ENCODE measurements around the gene TMEM273. TPM values are rescaled to one million over a fixed set of nuclear protein-coding genes. Genes with fewer than 3 reads are reported as not detected.
A peak's percentile ranks its signal among the peaks of the same experiment; 100 is the strongest.
"Not testable (repeated sequence)": the region's sequence is repeated elsewhere in the genome, so short reads cannot be mapped to it uniquely, and the experiment has no call there.

TMEM273 gene
- total RNA-seq, 2 donors from 2014 or later = 14.6 to 29.5 TPM

DNA sequence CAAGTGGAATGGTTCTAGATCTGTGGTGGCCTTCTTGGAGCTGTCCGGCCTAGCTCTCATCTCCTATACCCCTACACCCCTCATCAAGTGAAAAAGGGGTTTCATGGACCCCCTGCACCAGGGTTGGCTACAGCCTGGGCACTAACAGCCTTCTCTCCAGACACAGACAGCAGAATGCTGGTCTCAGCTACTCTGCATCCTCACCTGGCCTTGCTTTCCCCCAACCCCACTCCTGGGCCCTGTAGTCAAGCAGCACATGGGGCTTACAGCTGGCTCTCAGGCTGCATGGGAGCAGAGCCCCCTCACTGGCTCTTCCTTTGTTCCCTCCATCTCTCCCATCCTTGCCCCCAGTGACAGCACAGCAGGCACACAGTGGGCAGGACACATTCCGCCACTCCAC is 20.8 kb upstream of the TMEM273 start:
- intact Hi-C loops (cut with DNase I) = no loop called here
- ATAC-seq = no peak
- no peak for DNase-seq

DNA sequence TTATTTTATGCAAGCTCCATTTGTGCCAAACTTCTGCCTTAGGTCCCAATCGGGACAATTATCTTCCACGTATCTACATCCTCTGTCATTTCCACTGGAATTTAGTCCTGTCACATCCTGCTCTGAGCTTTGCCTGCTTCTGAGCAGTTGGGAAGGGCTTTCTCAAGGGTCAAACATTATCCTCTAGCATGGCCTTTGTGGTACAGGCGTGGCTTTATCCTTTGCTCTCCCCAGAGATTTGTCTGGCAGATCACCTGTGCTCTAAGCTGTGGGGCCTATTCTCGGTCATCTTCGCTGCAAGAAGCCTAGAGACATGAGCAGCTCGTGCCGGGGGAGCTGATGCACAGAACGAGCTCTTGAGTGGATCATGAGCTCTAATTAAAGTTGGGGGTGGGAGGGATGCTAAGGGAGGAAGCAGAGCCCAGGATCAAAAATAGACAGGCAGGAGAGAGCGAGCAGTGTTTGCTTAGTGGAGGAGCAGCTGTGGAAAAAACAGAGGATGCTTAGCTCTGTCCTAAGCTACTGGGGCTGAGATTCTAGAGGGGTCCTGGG is 19.8 kb upstream of the TMEM273 start:
- ATAC-seq (no peak), DNase-seq (no peak)
- intact Hi-C loops (cut with DNase I) = no loop called here

DNA sequence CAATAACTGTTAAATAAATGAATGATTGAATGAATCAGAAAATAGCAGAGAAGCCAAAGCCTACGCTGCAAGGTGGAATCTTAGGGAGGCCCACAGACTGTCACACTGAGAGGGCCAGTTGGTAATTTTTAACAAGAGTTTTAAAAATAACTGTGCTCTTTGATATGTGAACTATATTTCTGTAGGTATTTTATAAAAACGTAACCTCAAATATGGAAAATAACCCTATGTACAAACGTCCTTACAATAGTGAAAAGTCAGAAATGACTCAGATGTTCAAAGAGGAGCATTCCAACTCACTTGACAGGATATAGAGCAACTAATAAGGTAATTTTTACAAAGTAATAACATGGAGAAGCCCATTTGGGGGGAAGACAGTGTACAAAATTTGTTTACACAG is 18.9 kb upstream of the TMEM273 start:
- intact Hi-C loops (cut with DNase I) = no loop called here

DNA sequence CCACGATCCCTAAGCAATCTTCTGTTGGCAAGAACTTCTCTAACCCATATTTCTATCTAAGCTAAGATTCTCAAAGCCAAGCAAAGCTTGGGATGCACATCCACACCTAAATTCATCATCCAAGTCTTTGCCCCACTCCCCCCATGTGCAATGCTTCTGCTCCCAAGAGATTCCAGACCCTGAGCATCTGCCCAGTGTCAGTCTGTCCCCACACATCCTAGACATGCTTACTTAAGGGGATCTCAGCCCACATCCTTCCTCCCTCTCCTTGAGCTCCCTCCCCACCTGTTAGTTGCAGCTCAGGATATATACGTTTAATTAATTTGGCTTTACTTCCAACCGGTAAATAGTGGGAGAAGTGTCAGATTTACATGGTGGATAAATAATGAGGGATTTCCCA is 17.0 kb upstream of the TMEM273 start:
- no peak for ATAC-seq
- DNase-seq = no peak
- intact Hi-C loops (cut with DNase I) = no loop called here

More for the DNA sequence above, 18.9 kb upstream of the TMEM273 start:
- ATAC-seq (no peak), DNase-seq (no peak)

DNA sequence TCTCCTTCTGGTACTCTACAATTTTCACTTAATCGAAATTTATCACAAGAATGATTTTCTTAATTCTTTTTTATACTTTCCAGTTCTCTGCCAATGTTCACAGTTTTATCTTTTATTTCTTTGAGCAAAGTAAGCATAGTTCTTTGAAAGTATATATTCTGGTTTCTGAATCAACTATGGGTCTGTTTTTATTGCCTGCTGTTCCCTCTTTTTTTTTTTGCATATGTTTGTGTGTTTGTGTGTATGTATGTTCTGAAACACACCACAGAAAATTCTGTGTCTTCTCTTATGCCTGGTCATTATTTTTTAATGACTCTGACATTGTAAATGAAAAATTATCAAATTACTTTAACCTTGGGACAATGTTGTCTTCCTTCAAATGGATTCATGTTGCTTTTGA is 15.9 kb upstream of the TMEM273 start:
- ATAC-seq = no peak
- intact Hi-C loops (cut with DNase I) = no loop called here
- DNase-seq = no peak

DNA sequence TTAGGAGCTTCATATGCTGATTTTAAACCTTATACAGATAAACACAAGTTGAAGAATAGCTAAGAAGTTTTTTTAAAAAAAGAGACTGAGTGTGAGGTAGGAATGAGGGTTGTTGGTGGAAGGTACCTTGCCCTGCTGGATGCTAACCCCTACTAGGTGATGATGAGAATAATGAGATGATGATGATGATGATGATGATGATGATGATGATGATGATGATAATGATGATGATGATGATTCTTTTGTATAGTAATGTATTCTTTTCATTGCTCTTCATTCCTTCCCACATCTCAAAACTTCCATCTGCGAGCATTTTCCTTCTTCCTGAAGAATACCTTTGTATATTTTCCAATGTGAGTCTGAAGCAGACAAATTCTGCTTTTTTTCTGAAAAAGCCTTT is 14.1 kb upstream of the TMEM273 start:
- no peak for DNase-seq
- no peak for ATAC-seq
- intact Hi-C loops (cut with DNase I) = no loop called here

DNA sequence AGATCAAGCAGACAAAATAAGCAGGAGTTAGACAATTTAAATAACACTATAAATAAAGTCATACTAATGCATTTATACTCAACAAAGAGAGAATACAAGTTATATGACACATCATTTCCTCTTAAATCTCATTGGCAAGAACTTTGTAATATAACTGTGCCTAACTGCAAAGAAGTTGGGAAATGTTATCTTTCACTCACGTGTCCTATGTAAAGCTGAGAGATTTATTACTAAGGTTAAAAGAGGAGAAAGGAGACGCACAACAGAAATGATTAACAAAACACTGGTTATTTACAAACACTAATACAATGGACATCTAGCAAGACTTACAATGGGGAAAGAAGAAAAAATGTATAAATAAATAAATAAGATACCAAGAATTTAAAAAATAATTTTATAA is 12.7 kb upstream of the TMEM273 start:
- no peak for ATAC-seq
- intact Hi-C loops (cut with DNase I) = no loop called here
- no peak for DNase-seq

DNA sequence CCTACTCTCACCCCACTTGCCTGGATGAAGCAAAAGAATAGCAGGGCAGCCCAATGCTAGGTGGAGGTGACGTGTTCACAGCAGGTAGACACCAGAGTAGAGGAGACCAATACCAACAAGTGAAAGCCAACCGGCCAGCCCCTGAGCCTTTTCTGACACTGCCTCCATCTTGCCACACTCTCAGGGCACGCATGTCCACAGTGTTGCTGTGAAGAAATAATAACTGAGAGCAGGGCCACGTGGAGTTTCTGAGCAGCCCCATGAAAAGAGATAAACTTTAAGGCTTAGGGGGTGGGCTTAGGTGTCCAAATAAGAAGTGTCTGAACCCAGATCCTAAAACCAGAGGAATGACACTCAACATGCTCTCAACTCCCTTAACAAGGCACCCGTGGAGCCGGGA is 9.0 kb upstream of the TMEM273 start:
- no peak for ATAC-seq
- DNase-seq = no peak
- intact Hi-C loops (cut with DNase I) = no loop called here

DNA sequence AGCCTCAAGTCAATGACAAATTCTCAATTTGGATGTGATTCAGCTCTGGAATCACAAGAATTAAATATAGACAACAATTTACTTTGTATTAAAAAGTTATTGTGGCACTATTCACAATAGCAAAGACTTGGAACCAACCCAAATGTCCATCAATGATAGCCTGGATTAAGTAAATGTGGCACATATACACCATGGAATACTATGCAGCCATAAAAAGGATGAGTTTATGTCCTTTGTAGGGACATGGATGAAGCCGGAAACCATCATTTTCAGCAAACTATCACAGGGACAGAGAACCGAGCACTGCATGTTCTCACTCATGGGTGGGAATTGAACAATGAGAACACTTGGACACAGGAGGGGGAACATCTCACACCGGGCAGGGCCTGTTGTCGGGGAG is 7.7 kb upstream of the TMEM273 start:
- intact Hi-C loops (cut with DNase I); DNase-seq; ATAC-seq: not testable (repeated sequence)

DNA sequence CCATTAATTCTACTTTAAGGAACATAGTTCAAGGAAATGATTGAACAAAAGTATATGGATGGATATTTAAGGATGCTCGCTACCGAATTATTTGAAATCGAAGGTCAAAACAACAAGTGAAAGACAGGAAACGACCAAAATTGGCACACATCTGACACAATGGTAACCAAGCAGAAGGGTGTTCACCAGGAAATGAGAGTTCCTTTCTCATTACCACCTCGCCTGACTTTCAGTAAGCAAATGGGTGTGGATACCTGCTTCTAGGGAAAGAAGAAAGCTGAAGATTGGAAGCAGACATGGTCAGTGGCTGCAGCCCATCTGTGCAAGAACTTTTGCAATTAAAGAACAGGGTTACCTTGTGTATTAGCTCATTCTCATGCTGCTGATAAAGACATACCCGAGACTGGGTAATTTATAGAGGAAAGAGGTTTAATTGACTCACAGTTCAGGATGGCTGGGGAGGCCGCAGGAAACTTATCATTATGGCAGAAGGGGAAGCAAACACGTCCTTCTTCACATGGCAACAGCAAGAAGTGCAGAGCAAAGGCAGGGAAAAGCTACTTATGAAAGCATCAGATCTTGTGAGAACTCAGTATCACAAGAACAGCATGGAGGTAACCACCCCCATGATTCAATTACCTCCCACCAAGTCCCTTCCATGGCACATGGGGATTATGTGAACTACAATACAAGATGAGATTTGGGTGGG is 6.2 kb upstream of the TMEM273 start:
- no peak for ATAC-seq
- intact Hi-C loops (cut with DNase I) = no loop called here
- DNase-seq = no peak

DNA sequence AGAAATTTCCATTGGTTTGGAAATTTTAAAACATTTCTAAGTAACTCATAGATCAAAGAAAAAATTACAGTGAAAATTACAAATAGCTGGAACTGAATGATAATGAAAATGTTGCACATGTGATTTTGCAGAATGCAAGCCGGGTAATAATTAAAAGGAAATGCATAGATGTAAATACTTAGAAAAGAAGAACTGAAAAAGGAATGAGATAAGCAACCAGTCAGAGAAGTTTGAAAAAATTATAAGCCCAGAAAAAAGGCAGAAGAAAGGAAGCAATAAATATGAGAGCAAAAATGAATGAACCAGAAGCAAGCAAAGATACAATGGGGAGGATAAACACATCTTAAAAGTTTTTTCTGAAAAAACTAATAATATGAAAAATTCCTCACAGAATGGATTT is 3.2 kb upstream of the TMEM273 start:
- no peak for DNase-seq
- no peak for ATAC-seq
- intact Hi-C loops (cut with DNase I) = no loop called here

DNA sequence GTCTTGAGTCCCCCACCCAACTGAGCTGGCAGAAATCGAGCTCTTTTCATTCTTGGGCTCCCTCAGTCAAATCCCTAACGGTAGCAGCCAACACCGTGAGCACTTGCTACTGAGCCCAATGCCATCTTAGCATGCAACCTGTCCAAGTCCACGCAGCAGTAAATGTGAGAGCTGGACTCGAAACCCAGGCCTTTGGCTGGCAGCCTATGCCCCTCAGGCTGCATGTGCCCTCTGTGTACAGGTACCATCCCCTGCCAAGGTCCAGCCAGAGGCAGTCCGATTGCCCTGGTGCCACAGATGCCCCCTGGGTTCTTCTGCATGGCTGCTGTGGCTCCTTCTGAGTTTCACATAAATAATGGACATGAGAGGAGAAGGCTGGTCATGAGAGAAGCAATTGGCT is 1.2 kb upstream of the TMEM273 start:
- intact Hi-C loops (cut with DNase I) = no loop called here
- DNase-seq (no peak), ATAC-seq (no peak)

DNA sequence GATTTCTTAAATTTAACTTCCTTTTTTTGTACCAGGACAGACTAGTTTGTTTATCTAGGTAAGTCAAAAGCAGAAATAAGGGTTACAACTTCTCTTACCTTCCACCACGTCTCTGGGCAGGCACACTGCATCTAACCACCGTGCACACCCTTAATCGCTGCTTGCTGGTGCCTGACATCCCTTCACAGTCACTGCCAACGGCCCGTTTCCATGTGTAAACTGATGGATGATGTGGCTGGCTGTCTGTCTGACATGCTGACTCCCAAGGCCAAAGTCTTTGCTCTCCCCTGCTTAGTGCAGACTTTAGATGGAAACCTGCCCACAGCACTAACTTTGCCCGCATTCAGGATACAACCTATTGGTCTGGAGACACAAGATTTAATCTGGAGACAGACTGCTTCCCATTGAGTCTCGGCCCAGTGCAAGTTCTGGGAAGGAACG is 1.1 kb downstream of the TMEM273 start:
- intact Hi-C loops (cut with DNase I) = no loop called here
- peak; percentile 9 to 60 for ATAC-seq
- DNase-seq = no peak

DNA sequence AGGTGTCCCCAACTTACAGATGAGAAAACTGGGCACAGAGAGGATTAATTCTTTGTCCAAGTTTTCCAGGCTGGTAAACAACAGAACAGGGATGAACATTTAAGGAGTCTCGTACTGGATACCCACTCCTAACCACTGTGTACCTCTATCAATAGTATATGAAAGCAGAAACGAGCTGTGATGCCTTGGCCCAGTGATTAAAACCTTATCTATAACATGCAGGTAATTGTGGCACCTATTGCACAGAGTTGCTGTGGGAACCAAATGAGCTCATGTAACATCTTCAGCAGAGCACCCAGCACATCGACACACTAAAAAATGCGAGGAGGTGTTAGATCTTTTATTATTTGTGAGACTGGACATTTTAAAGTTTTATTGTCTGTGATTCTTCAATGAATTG is 1.6 kb downstream of the TMEM273 start:
- ATAC-seq (no peak), DNase-seq (no peak)
- intact Hi-C loops (cut with DNase I) = no loop called here

DNA sequence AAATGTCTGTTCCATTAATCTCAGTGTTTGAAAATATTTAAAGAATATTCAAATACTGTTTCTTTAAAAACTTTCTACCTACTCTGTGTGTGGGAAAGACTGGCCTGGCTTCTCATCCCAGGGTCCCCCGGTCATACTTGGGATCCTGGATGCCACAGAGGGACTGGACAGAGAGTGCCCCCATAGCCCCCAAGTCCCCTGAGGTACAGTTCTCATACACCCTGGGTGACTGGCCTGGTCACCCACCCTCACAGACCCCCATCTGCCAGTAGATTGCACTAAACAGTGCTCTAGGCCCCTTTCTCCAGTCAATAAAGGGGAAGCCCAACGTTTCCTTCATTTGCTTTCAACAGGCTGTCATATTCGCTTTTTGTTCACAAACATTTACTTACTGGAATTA is 3.0 kb downstream of the TMEM273 start:
- no peak for ATAC-seq
- intact Hi-C loops (cut with DNase I) = no loop called here
- DNase-seq = no peak

DNA sequence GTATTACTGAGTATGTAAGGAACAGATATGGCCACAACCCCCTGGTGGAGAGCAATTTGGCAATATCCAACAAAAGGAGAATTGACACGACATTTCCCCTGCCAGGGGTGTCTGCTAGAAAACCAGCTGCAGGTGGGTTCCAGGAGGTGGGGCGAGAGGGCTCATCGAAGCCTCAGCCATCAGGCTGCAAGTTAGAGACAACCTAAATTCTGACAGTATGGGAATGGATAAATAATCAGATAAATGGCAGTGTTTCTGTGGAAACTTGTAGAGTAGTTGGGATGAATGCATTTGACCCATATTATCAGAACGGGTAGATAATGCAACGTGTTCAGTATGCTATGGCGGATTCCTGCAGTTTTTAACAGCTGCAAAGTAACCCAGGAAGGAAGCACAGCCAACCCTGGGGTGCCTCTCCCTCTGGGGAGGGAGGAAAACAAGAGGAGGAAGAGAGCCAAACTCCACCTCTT is 3.5 kb downstream of the TMEM273 start:
- ATAC-seq (no peak), DNase-seq (no peak)
- intact Hi-C loops (cut with DNase I) = no loop called here

DNA sequence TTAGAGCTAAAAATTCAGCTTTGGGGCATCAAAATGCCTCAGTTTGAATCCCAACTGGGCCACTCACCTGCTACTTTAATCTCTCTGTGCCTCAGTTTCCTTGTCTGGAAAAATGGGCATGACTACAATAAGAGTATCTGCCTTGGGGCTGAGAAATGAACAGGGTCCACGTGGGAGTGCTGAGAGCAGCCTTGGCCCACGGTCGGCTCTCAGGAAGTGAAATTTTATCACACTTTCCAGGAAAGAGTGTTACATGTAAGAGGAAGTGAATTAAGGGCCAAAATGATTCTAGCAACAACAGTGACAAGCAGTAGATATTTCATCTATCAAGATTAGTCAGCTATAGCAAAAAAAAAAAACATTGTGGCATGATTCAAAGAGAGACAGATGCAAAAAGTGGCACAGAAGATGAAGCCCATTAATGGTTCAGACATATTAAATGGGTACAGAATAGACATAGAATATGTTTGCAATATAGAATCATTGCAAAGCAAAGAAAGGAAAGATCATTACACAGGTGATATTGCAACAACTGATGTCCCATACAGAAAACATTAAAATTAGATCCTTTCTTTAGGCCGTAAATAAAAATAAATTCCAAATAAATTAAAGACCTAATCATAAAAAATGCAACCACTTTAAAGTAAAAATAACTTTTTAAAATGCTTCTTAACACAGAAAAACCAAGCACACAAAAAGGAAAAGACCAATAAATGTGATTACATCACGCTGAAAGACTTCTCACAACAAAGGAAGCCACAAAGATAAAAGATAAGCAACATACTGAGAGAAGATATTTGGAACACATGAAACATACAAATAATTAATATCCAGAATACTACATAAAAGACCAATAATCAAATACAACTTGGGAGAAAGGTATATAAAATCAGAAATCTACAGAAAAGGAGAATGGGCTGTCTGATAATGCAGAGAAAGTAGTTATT is 4.3 kb downstream of the TMEM273 start:
- ATAC-seq = peak in 1 of 2 donors; percentile 9
- intact Hi-C loops (cut with DNase I) = no loop called here
- DNase-seq = no peak

DNA sequence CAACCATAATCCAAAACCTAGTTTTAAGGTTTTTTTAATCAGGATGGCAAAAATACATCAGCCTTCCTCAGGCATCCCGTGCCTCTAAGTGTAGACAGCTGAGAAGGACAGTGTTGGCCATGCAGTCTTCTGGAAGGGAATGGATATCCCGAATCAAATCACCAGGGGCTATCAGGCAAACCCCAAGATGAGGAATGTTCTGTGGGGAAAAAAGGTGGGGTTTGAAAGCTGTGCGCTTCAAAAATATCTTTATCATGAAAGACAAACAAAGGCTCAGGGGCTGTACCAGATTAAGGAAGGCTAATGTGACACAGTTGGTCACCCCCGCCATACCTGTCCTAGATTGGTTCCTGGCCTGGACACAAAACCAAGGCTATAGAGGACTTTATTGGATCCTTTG is 5.4 kb downstream of the TMEM273 start:
- intact Hi-C loops (cut with DNase I) = no loop called here
- no peak for DNase-seq

DNA sequence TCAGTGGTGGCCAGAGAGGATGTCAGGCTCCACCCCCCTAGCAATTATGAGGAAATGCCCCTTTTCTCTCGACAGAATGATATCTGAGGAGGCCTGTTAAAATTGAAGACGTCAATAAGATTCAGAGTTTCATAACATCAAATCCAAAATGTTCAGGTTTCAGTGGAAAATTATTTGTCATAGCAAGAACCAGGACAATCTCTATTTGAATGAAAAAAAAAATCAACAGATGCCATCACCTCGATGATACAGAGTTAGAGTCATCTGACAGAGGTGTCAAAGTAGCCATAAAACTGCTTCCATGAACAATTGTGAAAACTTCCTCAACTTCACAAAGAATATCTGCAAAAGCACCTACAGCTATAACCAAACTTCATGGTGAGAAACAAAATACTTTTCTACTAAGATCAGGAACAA is 7.7 kb downstream of the TMEM273 start:
- DNase-seq (no peak), ATAC-seq (no peak)
- intact Hi-C loops (cut with DNase I) = no loop called here

More for the DNA sequence above, 5.4 kb downstream of the TMEM273 start:
- ATAC-seq = no peak

Data from left cardiac atrium (tissue), 4 donors.